ENCODE data around the gene BCL2L12. TPM values are rescaled to one million over a fixed set of nuclear protein-coding genes. Genes with fewer than 3 reads are reported as not detected.
"Not testable (repeated sequence)": the region's sequence is repeated elsewhere in the genome, so short reads cannot be mapped to it uniquely, and the experiment has no call there.

Gene BCL2L12
- total and polyA plus RNA-seq, 2 experiments from 2014 or later = 41.3 to 59.4 TPM

GRCh38 chr19:49718511-49718910 is 52.8 kb downstream of the BCL2L12 start:
- peak in 1 of 2 donors; percentile 71 for DNase-seq (ENCODE audit: low read depth in 1 of 2, low spot score in 1 of 2)
- Histone ChIP-seq H3K4me1 (ENCODE audit: low read depth) (no peaks in the 10 kb centered on the region), H3K9me3 (ENCODE audit: low read depth) (no peaks in the 10 kb centered on the region), H3K4me3 (no peak overlapping the region), H3K27ac (no peak overlapping the region), H3K27me3 (no peaks in the 10 kb centered on the region), H3K36me3 (no peaks in the 10 kb centered on the region)
- no peak for TF ChIP-seq CTCF (IDR thresholded peaks at IDR 0.05; ENCODE audit: low read depth, low read length)

GRCh38 chr19:49718991-49719390 is 53.3 kb downstream of the BCL2L12 start:
- Histone ChIP-seq H3K27me3 (no peaks in the 10 kb centered on the region), H3K4me3 (no peak overlapping the region), H3K27ac (no peak overlapping the region), H3K9me3 (ENCODE audit: low read depth) (no peaks in the 10 kb centered on the region), H3K36me3 (no peaks in the 10 kb centered on the region), H3K4me1 (ENCODE audit: low read depth) (no peaks in the 10 kb centered on the region)
- no peak for TF ChIP-seq CTCF (IDR thresholded peaks at IDR 0.05; ENCODE audit: low read depth, low read length)
- DNase-seq (ENCODE audit: low read depth in 1 of 2, low spot score in 1 of 2) = no peak

GRCh38 chr19:49719420-49719819 is 53.7 kb downstream of the BCL2L12 start:
- not testable (repeated sequence) for DNase-seq (ENCODE audit: low read depth in 1 of 2, low spot score in 1 of 2); H3K36me3 ChIP-seq; H3K4me3 ChIP-seq; H3K9me3 ChIP-seq (ENCODE audit: low read depth); H3K27me3 ChIP-seq; H3K27ac ChIP-seq; H3K4me1 ChIP-seq (ENCODE audit: low read depth)

Other genes starting within 250 kb of the BCL2L12 start
- 2.8 and 6.2 TPM in 2 replicates for gene PTH2, start 242.5 kb upstream of the BCL2L12 start, total RNA-seq
- gene PTH2, start 242.5 kb upstream of the BCL2L12 start, polyA plus RNA-seq = 10.0 and 15.8 TPM in 2 replicates
- 1.8 and 2.0 TPM in 2 replicates for gene GFY, start 240.5 kb upstream of the BCL2L12 start, total RNA-seq
- gene GFY, start 240.5 kb upstream of the BCL2L12 start, polyA plus RNA-seq = 5.0 and 8.4 TPM in 2 replicates
- gene SLC17A7, start 224.4 kb upstream of the BCL2L12 start, total RNA-seq = 1.6 and 2.2 TPM in 2 replicates
- 0.77 and 1.2 TPM in 2 replicates for gene SLC17A7, start 224.4 kb upstream of the BCL2L12 start, polyA plus RNA-seq
- gene PIH1D1, start 214.1 kb upstream of the BCL2L12 start, total RNA-seq = 145 and 200 TPM in 2 replicates
- gene PIH1D1, start 214.1 kb upstream of the BCL2L12 start, polyA plus RNA-seq = 139 and 156 TPM in 2 replicates
- gene ALDH16A1, start 212.7 kb upstream of the BCL2L12 start, total RNA-seq = 46.4 and 54.3 TPM in 2 replicates
- 24.1 and 37.3 TPM in 2 replicates for gene ALDH16A1, start 212.7 kb upstream of the BCL2L12 start, polyA plus RNA-seq
- gene FLT3LG, start 191.7 kb upstream of the BCL2L12 start, total RNA-seq = 0.28 and 2.0 TPM in 2 replicates
- gene FLT3LG, start 191.7 kb upstream of the BCL2L12 start, polyA plus RNA-seq = 0.86 and 2.6 TPM in 2 replicates
- gene RPL13A, start 178.3 kb upstream of the BCL2L12 start, total RNA-seq = 2,232 and 2,350 TPM in 2 replicates
- 752 and 964 TPM in 2 replicates for gene RPL13A, start 178.3 kb upstream of the BCL2L12 start, polyA plus RNA-seq
- 2,191 and 3,526 TPM in 2 replicates for gene RPS11, start 169.5 kb upstream of the BCL2L12 start, total RNA-seq
- gene RPS11, start 169.5 kb upstream of the BCL2L12 start, polyA plus RNA-seq = 619 and 678 TPM in 2 replicates
- gene FCGRT, start 153.3 kb upstream of the BCL2L12 start, total RNA-seq = 48.8 and 61.4 TPM in 2 replicates
- gene FCGRT, start 153.3 kb upstream of the BCL2L12 start, polyA plus RNA-seq = 54.7 and 62.2 TPM in 2 replicates
- gene RCN3, start 137.9 kb upstream of the BCL2L12 start, total RNA-seq = 12.8 and 15.2 TPM in 2 replicates
- 9.4 and 10.5 TPM in 2 replicates for gene RCN3, start 137.9 kb upstream of the BCL2L12 start, polyA plus RNA-seq
- gene NOSIP, start 85.4 kb upstream of the BCL2L12 start, total RNA-seq = 120 and 132 TPM in 2 replicates
- 181 and 193 TPM in 2 replicates for gene NOSIP, start 85.4 kb upstream of the BCL2L12 start, polyA plus RNA-seq
- 0.67 and 8.2 TPM in 2 replicates for gene PRRG2, start 84.6 kb upstream of the BCL2L12 start, total RNA-seq
- 0.10 and 0.29 TPM in 2 replicates for gene PRRG2, start 84.6 kb upstream of the BCL2L12 start, polyA plus RNA-seq
- gene PRR12, start 74.8 kb upstream of the BCL2L12 start, total RNA-seq = 18.2 and 24.7 TPM in 2 replicates
- gene PRR12, start 74.8 kb upstream of the BCL2L12 start, polyA plus RNA-seq = 3.9 and 5.1 TPM in 2 replicates
- 41.3 and 42.6 TPM in 2 replicates for gene RRAS, start 25.8 kb upstream of the BCL2L12 start, total RNA-seq
- gene RRAS, start 25.8 kb upstream of the BCL2L12 start, polyA plus RNA-seq = 80.1 and 88.1 TPM in 2 replicates
- gene SCAF1, start 23.7 kb upstream of the BCL2L12 start, total RNA-seq = 66.9 and 71.0 TPM in 2 replicates
- gene SCAF1, start 23.7 kb upstream of the BCL2L12 start, polyA plus RNA-seq = 16.4 and 19.3 TPM in 2 replicates
- gene IRF3, start 76 bp upstream of the BCL2L12 start, total RNA-seq = 137 and 145 TPM in 2 replicates
- 37.6 and 38.4 TPM in 2 replicates for gene IRF3, start 76 bp upstream of the BCL2L12 start, polyA plus RNA-seq
- gene PRMT1, start 11.3 kb downstream of the BCL2L12 start, total RNA-seq = 494 and 516 TPM in 2 replicates
- 398 and 431 TPM in 2 replicates for gene PRMT1, start 11.3 kb downstream of the BCL2L12 start, polyA plus RNA-seq
- 3.6 and 5.1 TPM in 2 replicates for gene ADM5, start 23.7 kb downstream of the BCL2L12 start, total RNA-seq
- 1.1 and 2.2 TPM in 2 replicates for gene ADM5, start 23.7 kb downstream of the BCL2L12 start, polyA plus RNA-seq
- 29.0 and 33.8 TPM in 2 replicates for gene CPT1C, start 25.2 kb downstream of the BCL2L12 start, total RNA-seq
- 26.5 and 31.7 TPM in 2 replicates for gene CPT1C, start 25.2 kb downstream of the BCL2L12 start, polyA plus RNA-seq
- 0.09 TPM in 1 of 2 replicates, not detected in the other for gene TSKS, start 97.4 kb downstream of the BCL2L12 start, total RNA-seq
- gene TSKS, start 97.4 kb downstream of the BCL2L12 start, polyA plus RNA-seq = not detected in 2 replicates
- 152 and 153 TPM in 2 replicates for gene AP2A1, start 101.1 kb downstream of the BCL2L12 start, total RNA-seq
- 64.2 and 78.0 TPM in 2 replicates for gene AP2A1, start 101.1 kb downstream of the BCL2L12 start, polyA plus RNA-seq
- gene FUZ, start 147.4 kb downstream of the BCL2L12 start, total RNA-seq = 37.8 and 60.8 TPM in 2 replicates
- 35.6 and 39.0 TPM in 2 replicates for gene FUZ, start 147.4 kb downstream of the BCL2L12 start, polyA plus RNA-seq
- gene MED25, start 152.4 kb downstream of the BCL2L12 start, total RNA-seq = 68.7 and 83.7 TPM in 2 replicates
- 69.9 and 73.2 TPM in 2 replicates for gene MED25, start 152.4 kb downstream of the BCL2L12 start, polyA plus RNA-seq
- 290 and 380 TPM in 2 replicates for gene PTOV1, start 185.2 kb downstream of the BCL2L12 start, total RNA-seq
- gene PTOV1, start 185.2 kb downstream of the BCL2L12 start, polyA plus RNA-seq = 445 and 583 TPM in 2 replicates
- gene PNKP, start 201.6 kb downstream of the BCL2L12 start, total RNA-seq = 73.8 and 74.5 TPM in 2 replicates
- gene PNKP, start 201.6 kb downstream of the BCL2L12 start, polyA plus RNA-seq = 69.7 and 98.4 TPM in 2 replicates
- 27.5 and 36.9 TPM in 2 replicates for gene AKT1S1, start 211.4 kb downstream of the BCL2L12 start, total RNA-seq
- gene AKT1S1, start 211.4 kb downstream of the BCL2L12 start, polyA plus RNA-seq = 45.4 and 66.2 TPM in 2 replicates
- gene TBC1D17, start 211.8 kb downstream of the BCL2L12 start, total RNA-seq = 25.4 and 26.8 TPM in 2 replicates
- 38.0 and 52.5 TPM in 2 replicates for gene TBC1D17, start 211.8 kb downstream of the BCL2L12 start, polyA plus RNA-seq
- gene IL4I1, start 231.0 kb downstream of the BCL2L12 start, total RNA-seq = 0.63 TPM in 1 of 2 replicates, not detected in the other
- gene IL4I1, start 231.0 kb downstream of the BCL2L12 start, polyA plus RNA-seq = 0.40 TPM in 1 of 2 replicates, not detected in the other